Upper lobe of left lung (tissue), 6 donors: Measurements from ENCODE around the gene MTF2. TPM values are rescaled to one million over a fixed set of nuclear protein-coding genes. Genes with fewer than 3 reads are reported as not detected.
"Not testable (repeated sequence)": the region's sequence is repeated elsewhere in the genome, so short reads cannot be mapped to it uniquely, and the experiment has no call there.

ENCODE experiments used
- ATAC-seq, 2 donors: fragments of 200-7000 bp; cut with Tn5 transposase; one replicate each; pipeline ENCODE4 v1.9.1; 2022; ENCODE audit warnings: mild to moderate bottlenecking in 2 of 2, moderate library complexity in 2 of 2; ENCODE audit not compliant: low FRiP score in 2 of 2
- DNase-seq, 2 donors: peaks; one replicate each; pipeline ENCODE4 v3.0.0-alpha.2; 2019 to 2020
- H3K27ac ChIP-seq, 4 donors: fragments of 200-600 bp; sonication (generic); one replicate each; pipeline ENCODE4 v1.5.1; 2016 to 2019
- H3K27me3 ChIP-seq, 4 donors: fragments of 200-600 bp; sonication (generic); one replicate each; pipeline ENCODE4 v1.5.1; 2017 to 2019
- H3K36me3 ChIP-seq, 4 donors: fragments of 200-600 bp; sonication (generic); one replicate each; pipeline ENCODE4 v1.5.1; 2016 to 2019
- H3K4me1 ChIP-seq, 4 donors: fragments of 200-600 bp; sonication (generic); one replicate each; pipeline ENCODE4 v1.5.1; 2018 to 2019
- H3K4me3 ChIP-seq, 4 donors: fragments of 200-600 bp; sonication (generic); one replicate each; pipeline ENCODE4 v1.5.1; 2017 to 2019; ENCODE audit warnings: mild to moderate bottlenecking in 2 of 4, moderate library complexity in 1 of 4
- H3K9me3 ChIP-seq, 4 donors: fragments of 200-600 bp; sonication (generic); one replicate each; pipeline ENCODE4 v1.5.1; 2018 to 2019
- EP300 ChIP-seq, 4 donors: sonication (generic); formaldehyde crosslinking; IDR thresholded peaks; one replicate each; pipeline ENCODE4 v1.5.1; 2017; ENCODE audit warnings: antibody characterized with exemption in 4 of 4, control low read depth in 2 of 4
- POLR2A ChIP-seq, 4 donors: fragments of 450-650 bp; IDR thresholded peaks; one replicate each; pipeline ENCODE4 v1.5.1; 2016 to 2017; ENCODE audit warnings: antibody characterized with exemption in 4 of 4, mild to moderate bottlenecking in 2 of 4
- POLR2AphosphoS5 ChIP-seq, 2 donors: sonication (generic); formaldehyde crosslinking; IDR thresholded peaks; one replicate each; pipeline ENCODE4 v1.5.1; 2017; ENCODE audit warnings: antibody characterized with exemption in 2 of 2
- WGBS, 2 donors: methylation state at CpG; one replicate each; pipeline ENCODE4 v1.1.5; 2017 to 2018; 5-methylcytosine and 5-hydroxymethylcytosine counted together
- total RNA-seq, 6 donors: library from RNA; depleted of rRNA in 4 of 6; stranded (reverse); fragments of >200 nt in 4 of 6; gene quantifications; one replicate each; pipeline versions ENCODE4 v1.1.0 to v1.2.1, GENCODE V29; 2016 to 2021
- TF ChIP-seq, protein P1 (sequence below), 6 experiments: fragments of 450-650 bp in 4 of 6; fragments of 200-600 bp in 2 of 6; sonication (generic) in 2 of 6; IDR thresholded peaks; one replicate each; pipeline ENCODE4 v1.5.1; 2016 to 2019; ENCODE audit warnings: antibody characterized with exemption in 6 of 6
- donor health status: DM: no; HTN: no; CAD: no; lungs with moderate emphysema.
- donor health status: DM: no; HTN: yes; CAD: no; lungs with severe emphysema.

MTF2 gene
- 10 to 100 TPM; 15.4 to 29.4 (median 20.6) TPM for total RNA-seq

DNA sequence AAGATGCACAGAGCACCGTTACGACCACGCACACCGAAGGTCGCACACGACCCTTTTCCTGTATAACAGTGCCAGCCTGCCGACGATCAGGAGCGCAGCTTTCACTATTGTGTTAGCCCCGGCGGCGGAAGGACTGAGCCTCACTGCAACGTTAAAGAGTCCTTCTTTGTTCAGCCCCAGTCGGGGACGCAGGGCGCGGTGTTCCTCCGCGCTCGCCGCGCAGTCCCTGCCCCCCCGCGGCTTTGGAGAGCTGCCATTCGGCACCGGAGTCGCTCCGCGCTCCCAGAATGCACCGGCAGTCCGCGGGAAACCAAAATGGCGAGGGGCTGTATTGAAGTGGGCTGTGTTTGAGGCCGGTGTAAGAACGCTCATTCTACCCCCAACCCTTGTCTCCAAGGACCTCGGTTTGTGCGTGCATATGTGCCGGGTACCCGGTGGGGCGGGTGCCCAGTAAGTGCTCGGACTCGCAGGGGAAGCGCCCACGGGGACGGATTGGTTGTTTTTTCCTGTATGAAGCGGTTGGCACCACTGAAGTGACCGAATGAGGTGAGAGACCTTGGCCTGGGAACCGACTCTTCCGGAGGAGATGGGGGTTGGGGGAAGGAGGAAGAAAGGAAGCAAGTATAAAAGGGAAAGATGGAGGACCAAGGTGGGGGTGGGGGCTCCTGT is at the start of gene MTF2:
MTF2 (plus strand) TSS at position 298 of the 669 bp plus-strand sequence; CDS start at position 542, 244 bp downstream.
- WGBS, 2 donors, result 0% methylated on average over 47 to 49 of the region's 49 CpGs
- ATAC-seq (peak; percentile 98), DNase-seq (peak; percentile 94 to 98)
- peak within 1 kb of the TSS; percentile 77 to 95 (median 78) for H3K4me3 ChIP-seq
- H3K36me3 ChIP-seq, result peaks cover 0 to 3% (median 0%) of the 10 kb centered on the region in 4 donors
- no peaks in the 10 kb centered on the region for H3K9me3 ChIP-seq
- TF ChIP-seq EP300 (IDR thresholded peaks at IDR 0.05), result peak in 1 of 4 donors; percentile 72
- TF ChIP-seq POLR2A (IDR thresholded peaks at IDR 0.05), result peak in 3 of 4 donors; percentile 75 to 95 (median 88)
- TF ChIP-seq POLR2AphosphoS5 (IDR thresholded peaks at IDR 0.05), result peak; percentile 94 to 96
- TF ChIP-seq, protein P1, sequence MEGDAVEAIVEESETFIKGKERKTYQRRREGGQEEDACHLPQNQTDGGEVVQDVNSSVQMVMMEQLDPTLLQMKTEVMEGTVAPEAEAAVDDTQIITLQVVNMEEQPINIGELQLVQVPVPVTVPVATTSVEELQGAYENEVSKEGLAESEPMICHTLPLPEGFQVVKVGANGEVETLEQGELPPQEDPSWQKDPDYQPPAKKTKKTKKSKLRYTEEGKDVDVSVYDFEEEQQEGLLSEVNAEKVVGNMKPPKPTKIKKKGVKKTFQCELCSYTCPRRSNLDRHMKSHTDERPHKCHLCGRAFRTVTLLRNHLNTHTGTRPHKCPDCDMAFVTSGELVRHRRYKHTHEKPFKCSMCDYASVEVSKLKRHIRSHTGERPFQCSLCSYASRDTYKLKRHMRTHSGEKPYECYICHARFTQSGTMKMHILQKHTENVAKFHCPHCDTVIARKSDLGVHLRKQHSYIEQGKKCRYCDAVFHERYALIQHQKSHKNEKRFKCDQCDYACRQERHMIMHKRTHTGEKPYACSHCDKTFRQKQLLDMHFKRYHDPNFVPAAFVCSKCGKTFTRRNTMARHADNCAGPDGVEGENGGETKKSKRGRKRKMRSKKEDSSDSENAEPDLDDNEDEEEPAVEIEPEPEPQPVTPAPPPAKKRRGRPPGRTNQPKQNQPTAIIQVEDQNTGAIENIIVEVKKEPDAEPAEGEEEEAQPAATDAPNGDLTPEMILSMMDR (IDR thresholded peaks at IDR 0.05), result peak in 1 of 6 experiments; percentile 39
- no peaks in the 10 kb centered on the region for H3K27me3 ChIP-seq
- H3K4me1 ChIP-seq, result peaks cover 17 to 34% (median 19%) of the 10 kb centered on the region in 4 donors
- peak within 1 kb of the TSS; percentile 88 to 95 (median 92) for H3K27ac ChIP-seq

DNA sequence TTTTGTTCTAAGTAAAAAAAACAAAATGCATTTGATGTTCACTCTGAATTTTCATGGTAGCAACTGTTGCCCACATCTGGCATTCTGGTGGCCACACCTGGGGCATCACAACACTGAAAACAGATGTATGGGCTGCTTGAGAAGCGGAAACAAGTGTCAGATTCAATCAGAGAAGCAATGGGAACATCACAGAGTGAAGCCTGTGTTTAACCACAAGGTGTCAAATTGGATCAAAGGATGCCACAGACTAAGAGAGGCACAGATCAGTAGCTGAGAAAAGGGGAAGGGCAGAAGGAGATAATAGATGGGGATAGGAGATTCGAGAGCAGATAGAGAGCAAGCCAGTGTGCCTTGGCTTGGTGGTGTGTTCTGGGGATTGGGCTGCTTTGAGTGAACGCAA is 49.8 kb upstream of the MTF2 start:
- Histone ChIP-seq H3K9me3 (no peaks in the 10 kb centered on the region), H3K27ac (no peak overlapping the region), H3K27me3 (no peaks in the 10 kb centered on the region), H3K36me3 (no peaks in the 10 kb centered on the region), H3K4me3 (no peak overlapping the region), H3K4me1 (no peaks in the 10 kb centered on the region)
- DNase-seq, result no peak
- 50 to 64% methylated on average over 3 of the region's 3 CpGs for WGBS, 2 donors
- TF ChIP-seq, protein P1 (IDR thresholded peaks at IDR 0.05), result no peak
- TF ChIP-seq POLR2AphosphoS5 (IDR thresholded peaks at IDR 0.05) (no peak), POLR2A (IDR thresholded peaks at IDR 0.05) (no peak), EP300 (IDR thresholded peaks at IDR 0.05) (no peak)
- no peak for ATAC-seq

DNA sequence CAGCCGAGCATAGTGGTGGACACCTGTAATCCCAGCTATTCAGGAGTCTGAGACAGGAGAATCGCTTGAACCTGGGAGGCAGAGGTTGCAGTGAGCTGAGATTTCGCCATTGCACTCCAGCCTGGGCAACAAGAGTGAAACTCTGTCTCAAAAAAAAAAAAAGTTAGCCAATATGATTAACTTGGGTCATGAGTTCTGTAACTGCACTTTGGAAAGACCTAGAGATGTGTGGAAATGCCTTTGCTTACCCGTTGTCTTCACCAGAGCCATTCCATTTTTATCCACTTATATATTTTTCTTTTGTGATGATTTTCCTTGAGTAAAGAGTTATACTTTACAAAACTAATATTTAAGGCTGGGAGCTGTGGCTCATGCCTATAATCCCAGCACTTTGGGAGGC is 48.9 kb upstream of the MTF2 start:
- H3K36me3 ChIP-seq, DNase-seq, H3K4me3 ChIP-seq, H3K4me1 ChIP-seq, ATAC-seq, H3K9me3 ChIP-seq, H3K27ac ChIP-seq, H3K27me3 ChIP-seq: not testable (repeated sequence)
- 85 to 88% methylated on average over 4 of the region's 4 CpGs for WGBS, 2 donors

DNA sequence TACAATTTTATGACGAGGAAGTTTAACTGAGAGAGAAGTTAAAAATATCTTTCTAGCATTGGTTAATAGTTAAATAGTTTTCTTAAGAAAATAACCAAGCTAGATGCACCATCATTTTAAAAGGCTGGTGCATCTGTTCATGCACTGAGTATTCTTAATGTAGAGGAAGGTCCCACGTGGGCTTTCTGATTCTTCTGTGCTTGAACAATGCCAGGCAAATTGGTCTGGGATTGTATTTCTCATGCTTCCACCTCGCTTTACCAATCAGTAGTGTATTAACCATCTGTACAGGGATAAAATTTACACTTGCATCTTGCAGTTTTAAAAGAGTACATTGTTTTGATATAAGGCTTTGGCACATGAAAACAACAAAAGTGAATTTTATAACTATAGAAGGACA is 47.4 kb upstream of the MTF2 start:
- TF ChIP-seq EP300 (IDR thresholded peaks at IDR 0.05) (no peak), POLR2A (IDR thresholded peaks at IDR 0.05) (no peak), POLR2AphosphoS5 (IDR thresholded peaks at IDR 0.05) (no peak)
- TF ChIP-seq, protein P1 (IDR thresholded peaks at IDR 0.05), result no peak
- Histone ChIP-seq H3K4me1 (no peaks in the 10 kb centered on the region), H3K9me3 (no peaks in the 10 kb centered on the region), H3K36me3 (no peaks in the 10 kb centered on the region), H3K4me3 (no peak overlapping the region), H3K27ac (no peak overlapping the region), H3K27me3 (no peaks in the 10 kb centered on the region)
- DNase-seq (no peak), ATAC-seq (no peak)
- WGBS, 2 donors, result 73 to 75% methylated on average over 3 of the region's 3 CpGs

DNA sequence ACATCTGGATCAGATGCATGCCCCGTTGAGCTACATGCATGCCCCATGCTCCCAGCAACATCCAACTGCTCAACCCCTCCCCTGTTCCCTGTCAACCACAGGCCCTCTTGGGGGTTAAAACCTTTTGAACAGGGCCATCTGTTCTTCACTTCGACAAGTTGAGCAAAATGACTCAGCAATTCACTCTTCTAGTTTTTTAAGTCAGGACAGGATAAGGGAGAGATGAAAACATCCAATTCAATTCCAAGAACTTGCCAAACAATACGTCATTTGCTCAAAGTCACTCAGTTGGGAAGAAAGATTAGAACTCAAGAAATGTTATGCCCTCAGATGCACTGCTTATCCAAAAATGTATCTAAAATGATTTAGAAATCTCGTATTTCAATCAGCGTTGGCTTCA is 46.1 kb upstream of the MTF2 start:
- whole genome bisulfite sequencing, 2 donors, result 67% methylated on average over 5 of the region's 5 CpGs
- no peak for ATAC-seq
- TF ChIP-seq, protein P1 (IDR thresholded peaks at IDR 0.05), result no peak
- TF ChIP-seq POLR2AphosphoS5 (IDR thresholded peaks at IDR 0.05) (no peak), EP300 (IDR thresholded peaks at IDR 0.05) (no peak), POLR2A (IDR thresholded peaks at IDR 0.05) (no peak)
- Histone ChIP-seq H3K9me3 (no peaks in the 10 kb centered on the region), H3K4me1 (no peaks in the 10 kb centered on the region), H3K4me3 (no peak overlapping the region), H3K27ac (no peak overlapping the region), H3K36me3 (no peaks in the 10 kb centered on the region), H3K27me3 (no peaks in the 10 kb centered on the region)
- no peak for DNase-seq
